GM18861 (cell line): ENCODE data around the gene IL31.
"Not testable (repeated sequence)": the region's sequence is repeated elsewhere in the genome, so short reads cannot be mapped to it uniquely, and the experiment has no call there.

ENCODE experiments used
- ATAC-seq: cut with Tn5 transposase; IDR thresholded peaks from one replicate; pipeline ENCODE4 v1.9.1; 2021; ENCODE audit not compliant: unreplicated experiment

The IL31 gene

GRCh38 chr12:122174155-122174845 lies at the start of gene IL31:
TSS of gene IL31 (minus strand) at chr12:122174221. CDS start at chr12:122174172, 49 bp downstream.
- ATAC-seq = no peak

DNA sequence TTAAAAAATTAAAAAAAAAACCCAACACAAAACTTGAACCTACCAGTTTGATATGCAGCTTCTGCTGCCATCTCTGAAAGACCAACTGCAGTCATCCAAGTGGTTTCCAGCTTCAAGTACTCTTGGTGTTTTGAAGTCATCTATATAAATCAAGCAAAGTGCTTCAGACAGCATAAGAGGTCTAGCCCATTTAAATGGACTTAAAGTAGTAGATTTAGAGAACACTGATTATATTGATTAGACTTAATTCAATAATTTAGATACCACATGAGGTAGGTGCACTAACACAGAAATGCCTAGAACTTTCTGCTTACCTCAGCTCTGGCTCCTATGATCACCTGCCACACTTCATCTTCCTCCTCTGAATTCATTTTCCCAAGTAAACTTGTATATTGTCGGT lies 42.4 kb upstream of the IL31 start:
- ATAC-seq = no peak

GRCh38 chr12:122215771-122216170 lies 41.8 kb upstream of the IL31 start:
- no peak for ATAC-seq

DNA sequence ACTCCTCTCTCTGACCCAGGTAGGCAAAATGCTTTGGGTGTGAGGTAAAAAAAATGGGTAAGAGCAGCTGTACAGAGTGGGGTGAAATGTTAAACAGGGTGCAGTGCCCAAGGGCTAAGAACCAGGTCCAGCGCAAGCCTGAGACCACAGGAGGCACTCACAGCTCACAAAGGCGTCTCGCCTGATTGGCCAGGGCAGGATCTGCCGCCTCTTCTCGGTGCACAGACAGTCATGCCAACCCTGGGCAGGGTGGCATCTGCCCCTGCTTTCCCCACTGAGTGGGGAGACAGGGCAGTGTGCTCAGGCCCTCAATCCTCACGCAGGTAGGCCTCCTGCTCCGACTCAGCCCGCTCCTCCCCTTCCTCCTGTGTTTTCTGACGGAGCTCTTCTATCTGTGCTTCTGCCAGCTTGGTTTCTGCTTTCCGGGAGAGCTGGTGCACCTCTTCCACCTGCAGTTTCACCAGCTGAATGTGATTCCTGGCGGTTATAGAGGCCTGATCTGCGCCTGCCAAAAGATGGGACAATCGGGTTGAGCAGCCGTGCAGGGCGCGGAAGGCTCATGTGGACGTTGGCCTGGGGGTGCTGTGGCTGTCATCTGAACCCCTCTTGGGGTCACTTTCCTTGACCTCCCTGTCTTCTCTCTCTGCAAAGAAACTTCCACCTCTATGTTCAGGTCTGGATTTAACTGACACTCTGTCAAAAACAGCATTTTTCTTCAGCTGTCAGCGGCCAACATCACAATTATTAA lies 34.2 kb upstream of the IL31 start:
- ATAC-seq = no peak

DNA sequence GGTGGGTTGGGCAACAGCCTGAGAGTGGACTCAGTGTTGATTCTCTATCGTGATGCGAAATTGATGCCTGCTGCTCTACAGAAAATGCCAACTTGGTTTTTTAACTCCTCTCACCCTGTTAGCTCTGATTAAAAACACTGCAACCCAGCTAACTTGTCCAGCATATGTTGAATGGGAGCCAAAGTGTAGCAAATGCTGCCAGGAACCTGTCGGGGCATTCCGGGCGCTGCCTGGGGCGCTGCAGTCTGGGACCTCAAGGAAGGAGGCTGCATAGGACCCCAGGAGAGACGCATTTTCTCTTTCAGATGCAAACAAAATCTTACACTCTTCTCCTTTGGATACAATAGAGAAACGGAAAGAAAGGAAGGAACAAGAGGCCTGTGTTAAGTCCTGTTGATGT lies 33.4 kb upstream of the IL31 start:
- ATAC-seq = no peak

DNA sequence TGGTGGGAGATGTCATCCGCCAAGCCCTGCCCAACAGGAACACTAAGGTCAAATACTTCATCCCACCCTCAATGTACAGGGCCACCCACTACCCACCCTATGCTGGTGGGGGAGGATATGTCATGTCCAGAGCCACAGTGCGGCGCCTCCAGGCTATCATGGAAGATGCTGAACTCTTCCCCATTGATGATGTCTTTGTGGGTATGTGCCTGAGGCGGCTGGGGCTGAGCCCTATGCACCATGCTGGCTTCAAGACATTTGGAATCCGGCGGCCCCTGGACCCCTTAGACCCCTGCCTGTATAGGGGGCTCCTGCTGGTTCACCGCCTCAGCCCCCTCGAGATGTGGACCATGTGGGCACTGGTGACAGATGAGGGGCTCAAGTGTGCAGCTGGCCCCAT lies 33.0 kb upstream of the IL31 start:
- ATAC-seq = no peak

DNA sequence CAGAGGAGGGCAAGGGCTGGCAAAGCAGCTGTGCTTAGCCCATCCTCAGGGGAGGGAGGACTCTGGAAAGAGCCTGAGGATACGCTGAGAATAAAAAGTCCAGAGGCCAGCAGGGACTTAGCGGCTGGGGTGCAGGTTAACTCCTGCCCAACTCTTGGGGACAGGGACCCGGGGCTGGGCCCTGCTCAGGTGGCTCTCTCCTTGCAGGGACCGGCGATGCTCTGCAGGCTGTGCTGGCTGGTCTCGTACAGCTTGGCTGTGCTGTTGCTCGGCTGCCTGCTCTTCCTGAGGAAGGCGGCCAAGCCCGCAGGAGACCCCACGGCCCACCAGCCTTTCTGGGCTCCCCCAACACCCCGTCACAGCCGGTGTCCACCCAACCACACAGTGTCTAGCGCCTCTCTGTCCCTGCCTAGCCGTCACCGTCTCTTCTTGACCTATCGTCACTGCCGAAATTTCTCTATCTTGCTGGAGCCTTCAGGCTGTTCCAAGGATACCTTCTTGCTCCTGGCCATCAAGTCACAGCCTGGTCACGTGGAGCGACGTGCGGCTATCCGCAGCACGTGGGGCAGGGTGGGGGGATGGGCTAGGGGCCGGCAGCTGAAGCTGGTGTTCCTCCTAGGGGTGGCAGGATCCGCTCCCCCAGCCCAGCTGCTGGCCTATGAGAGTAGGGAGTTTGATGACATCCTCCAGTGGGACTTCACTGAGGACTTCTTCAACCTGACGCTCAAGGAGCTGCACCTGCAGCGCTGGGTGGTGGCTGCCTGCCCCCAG lies 32.3 kb upstream of the IL31 start:
- ATAC-seq = no peak

GRCh38 chr12:122205053-122205925 lies 31.3 kb upstream of the IL31 start:
- ATAC-seq = no peak

DNA sequence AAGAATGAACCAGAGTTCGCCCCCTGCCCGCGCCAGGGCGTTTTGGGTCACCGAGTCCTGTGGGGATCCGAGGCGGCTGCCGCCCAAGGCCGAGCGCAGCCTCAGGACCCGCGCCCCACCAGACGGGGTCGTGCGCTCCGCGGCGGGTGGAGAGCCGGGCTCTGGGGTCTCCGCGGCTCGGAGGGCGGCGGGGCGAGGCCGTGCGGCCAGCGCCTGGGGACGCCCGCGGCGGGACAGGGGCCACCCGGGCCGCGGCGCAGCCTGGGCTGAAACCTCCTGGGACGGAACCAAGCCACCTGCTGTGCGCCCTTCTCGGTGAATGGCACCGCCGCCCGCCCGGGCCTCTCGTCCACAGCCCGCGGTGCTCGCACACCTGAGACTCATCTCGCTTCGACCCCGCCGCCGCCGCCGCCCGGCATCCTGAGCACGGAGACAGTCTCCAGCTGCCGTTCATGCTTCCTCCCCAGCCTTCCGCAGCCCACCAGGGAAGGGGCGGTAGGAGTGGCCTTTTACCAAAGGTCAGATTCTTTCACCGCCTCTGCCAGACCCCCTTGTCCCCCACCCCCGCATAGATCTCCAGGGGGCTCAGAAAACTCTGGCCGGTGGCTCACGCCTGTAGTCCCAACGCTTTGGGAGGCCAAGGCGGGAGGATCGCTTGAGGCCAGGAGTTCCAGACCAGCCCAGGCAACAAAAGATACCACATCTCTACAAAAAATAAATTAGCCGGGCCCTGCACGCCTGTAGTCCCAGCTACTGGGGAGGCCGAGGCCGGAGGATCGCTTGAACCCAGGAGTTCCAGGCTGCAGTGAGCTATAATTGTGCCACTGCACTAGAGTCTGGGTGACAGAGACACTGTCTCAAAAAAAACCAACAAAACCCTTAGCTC lies 30.4 kb upstream of the IL31 start:
- ATAC-seq = no peak

DNA sequence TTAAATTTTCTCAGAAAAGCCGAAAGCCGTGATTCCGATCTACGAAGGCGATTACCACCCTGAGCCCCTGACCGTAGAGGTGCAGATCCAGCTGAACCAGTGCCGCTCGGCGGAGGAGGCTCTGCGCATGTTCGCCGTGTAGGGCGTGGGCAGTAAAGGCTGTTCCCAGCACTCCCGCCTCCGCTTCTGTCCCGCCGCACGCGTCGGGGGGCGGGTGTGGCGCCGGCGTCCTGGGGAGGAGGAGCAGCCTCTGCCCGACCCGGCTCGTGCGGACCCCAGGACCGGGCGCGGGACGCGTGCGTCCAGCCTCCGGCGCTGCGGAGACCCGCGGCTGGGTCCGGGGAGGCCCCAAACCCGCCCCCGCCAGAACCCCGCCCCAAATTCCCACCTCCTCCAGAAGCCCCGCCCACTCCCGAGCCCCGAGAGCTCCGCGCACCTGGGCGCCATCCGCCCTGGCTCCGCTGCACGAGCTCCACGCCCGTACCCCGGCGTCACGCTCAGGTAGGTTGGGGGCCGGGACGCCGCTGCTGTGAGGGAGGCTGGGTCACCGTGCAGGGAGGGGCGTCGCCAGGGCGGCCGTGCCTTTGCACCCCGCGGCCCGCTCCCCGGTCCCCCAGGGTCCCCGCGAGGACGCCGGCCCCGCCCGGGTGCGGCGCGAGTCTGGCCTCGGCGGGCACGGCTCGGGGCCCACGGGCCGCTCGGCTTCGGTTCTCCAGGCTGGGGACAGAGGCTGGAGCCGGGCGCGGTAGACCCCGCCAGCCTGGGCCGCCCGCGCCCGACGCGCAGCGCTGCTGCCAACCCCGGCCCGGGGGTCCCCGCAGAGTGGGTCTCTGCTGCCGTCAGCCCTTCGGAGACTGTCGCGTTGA lies 29.5 kb upstream of the IL31 start, which contains the start of gene B3GNT4:
Gene B3GNT4 (plus strand): TSS at position 409 of the 866 bp plus-strand sequence. CDS start 910 bp downstream, outside the sequence.
- ATAC-seq = no peak

DNA sequence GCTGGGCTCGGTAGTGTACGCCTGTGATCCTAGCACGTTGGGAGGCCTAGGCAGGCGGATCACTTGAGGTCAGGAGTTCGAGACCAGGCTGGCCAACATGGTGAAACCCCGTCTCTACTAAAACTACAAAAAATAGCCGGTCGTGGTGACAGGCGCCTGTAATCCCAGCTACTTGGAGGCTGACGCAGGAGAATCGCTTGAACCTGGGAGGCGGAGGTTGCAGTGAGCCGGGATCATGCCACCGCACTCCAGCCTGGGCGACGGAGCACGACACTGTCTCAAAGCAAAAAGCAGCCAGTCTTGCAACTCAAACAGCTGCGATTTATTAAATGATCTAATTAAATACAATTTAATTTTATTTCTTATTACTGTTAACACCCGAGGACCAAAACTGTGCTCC lies 28.8 kb upstream of the IL31 start:
- ATAC-seq = not testable (repeated sequence)

- no peak for ATAC-seq
Observed at GRCh38 chr12:122202017-122202416, 28.0 kb upstream of the IL31 start.

- no peak for ATAC-seq
Observed at GRCh38 chr12:122201381-122201780, 27.4 kb upstream of the IL31 start.

DNA sequence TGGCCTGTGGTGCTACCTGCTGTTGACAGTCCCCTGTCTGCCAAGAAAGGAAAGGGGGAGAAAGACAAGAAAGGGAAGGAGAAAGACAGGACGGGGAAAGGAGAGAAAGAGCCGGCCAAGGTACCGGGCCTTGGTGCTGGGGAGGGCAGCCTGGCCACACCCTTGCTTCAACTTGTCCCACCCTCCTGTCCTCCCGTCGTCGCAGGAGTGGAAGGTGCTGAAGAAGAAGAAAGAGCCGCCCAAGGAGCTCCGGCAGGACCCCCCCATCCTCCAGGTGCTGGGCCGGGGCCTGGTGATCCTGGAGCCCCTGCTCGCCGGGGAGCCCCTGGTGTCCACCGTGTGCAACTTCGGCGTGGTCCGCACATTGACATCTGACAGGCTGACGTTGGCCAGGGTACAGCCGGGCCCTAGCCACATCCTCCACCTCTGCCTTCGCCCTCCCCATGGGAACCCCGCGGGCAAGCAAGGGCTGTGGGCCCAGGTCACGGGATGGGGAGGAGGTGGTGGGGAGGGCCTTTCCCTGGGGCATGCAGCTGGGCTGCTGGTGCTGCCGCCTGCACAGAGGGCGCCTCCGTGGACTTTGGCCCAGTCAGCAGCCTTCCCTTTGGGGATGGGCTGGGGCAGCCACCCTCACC lies 26.6 kb upstream of the IL31 start:
- no peak for ATAC-seq

- no peak for ATAC-seq
Observed at GRCh38 chr12:122199484-122200355, 25.7 kb upstream of the IL31 start.

GRCh38 chr12:122197612-122197966 lies 23.6 kb upstream of the IL31 start:
- ATAC-seq = no peak

DNA sequence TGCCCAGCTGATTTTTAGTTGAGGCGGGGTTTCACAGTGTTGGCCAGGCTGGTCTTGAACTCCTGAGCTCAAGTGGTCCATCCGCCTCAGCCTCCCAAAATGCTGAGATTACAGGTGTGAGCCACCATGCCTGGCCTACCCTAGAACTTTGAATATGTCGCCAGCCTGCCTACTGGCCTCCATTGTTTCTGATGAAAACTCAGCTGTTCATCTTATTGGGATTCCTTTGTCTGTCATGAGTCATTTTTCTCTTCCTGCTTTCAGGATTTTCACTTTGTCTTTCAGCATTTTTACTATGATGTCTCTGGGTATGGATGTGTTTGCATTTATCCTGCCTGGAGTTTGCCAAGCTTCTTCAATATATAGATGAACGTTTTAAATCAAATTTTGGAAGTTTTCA lies 21.4 kb upstream of the IL31 start:
- no peak for ATAC-seq
